Thoracic aorta (tissue), 2 donors: Measurements from ENCODE around the gene CLEC7A. TPM values are rescaled to one million over a fixed set of nuclear protein-coding genes. Genes with fewer than 3 reads are reported as not detected.
A peak's percentile ranks its signal among the peaks of the same experiment; 100 is the strongest.

Experiments
- ATAC-seq: fragments of 150-250 bp; one replicate; pipeline ENCODE4 v1.8.0; 2017; ENCODE audit warnings: low read depth; ENCODE audit not compliant: insufficient number of reproducible peaks, low FRiP score
- DNase-seq: peaks from one replicate; pipeline ENCODE4 v3.0.0-alpha.2; 2020; ENCODE audit warnings: low spot score
- H3K27ac ChIP-seq, 2 donors: fragments of 200-600 bp; sonication (generic); 1 replicate in 1 of 2; 2 replicates in 1 of 2; pipeline ENCODE4 v1.5.1; 2016; ENCODE audit warnings: mild to moderate bottlenecking in 2 of 2, moderate library complexity in 2 of 2
- H3K27me3 ChIP-seq: fragments of 200-600 bp; sonication (generic); replicated peaks from 2 replicates; pipeline ENCODE4 v1.6.0; 2016; ENCODE audit warnings: mild to moderate bottlenecking; ENCODE audit not compliant: insufficient read depth
- H3K36me3 ChIP-seq: fragments of 200-600 bp; sonication (generic); one replicate; pipeline ENCODE4 v1.5.1; 2016
- H3K4me1 ChIP-seq, 2 donors: fragments of 200-600 bp; sonication (generic); 1 replicate in 1 of 2; 2 replicates in 1 of 2; pipeline versions ENCODE4 v1.5.1 to v1.6.0; 2016; ENCODE audit warnings: low read depth in 2 of 2, mild to moderate bottlenecking in 1 of 2; ENCODE audit not compliant: control insufficient read depth in 1 of 2
- H3K4me3 ChIP-seq: fragments of 200-600 bp; sonication (generic); 2 replicates; pipeline ENCODE4 v1.5.1; 2016; ENCODE audit warnings: mild to moderate bottlenecking
- H3K9me3 ChIP-seq: fragments of 200-600 bp; sonication (generic); 2 replicates; pipeline ENCODE4 v1.5.1; 2016
- CTCF ChIP-seq: fragments of 200-600 bp; sonication (generic); IDR thresholded peaks from one replicate; pipeline ENCODE4 v1.5.1; 2019; ENCODE audit warnings: antibody characterized with exemption
- total RNA-seq, 2 donors: library from RNA; depleted of rRNA; stranded (reverse); fragments of >200 nt; gene quantifications; one replicate each; pipeline versions ENCODE4 v1.1.0 to v1.2.3, GENCODE V29; 2016

The CLEC7A gene
- total RNA-seq, 2 donors from 2014 or later: 22.6 to 24.3 TPM

GRCh38 chr12:10097521-10097920, 32.5 kb downstream of the CLEC7A start:
- ATAC-seq (no peak), DNase-seq (no peak)
- H3K4me3 ChIP-seq: no peak overlapping the region
- H3K27ac ChIP-seq: peak overlapping the region in 1 of 2 donors; percentile 17
- peaks cover 8 to 11% of the 10 kb centered on the region in 2 donors for H3K4me1 ChIP-seq
- no peaks in the 10 kb centered on the region for H3K36me3 ChIP-seq
- TF ChIP-seq CTCF: no peak
- no peaks in the 10 kb centered on the region for H3K9me3 ChIP-seq
- no peaks in the 10 kb centered on the region for H3K27me3 ChIP-seq

GRCh38 chr12:10095971-10096370, 34.0 kb downstream of the CLEC7A start:
- no peaks in the 10 kb centered on the region for H3K36me3 ChIP-seq

GRCh38 chr12:10094646-10095395, 35.2 kb downstream of the CLEC7A start:
- Histone ChIP-seq H3K4me3 (no peak overlapping the region), H3K4me1 (peaks cover 0 to 3% of the 10 kb centered on the region in 2 donors), H3K27me3 (no peaks in the 10 kb centered on the region), H3K27ac (peak overlapping the region in 1 of 2 donors; percentile 6), H3K36me3 (no peaks in the 10 kb centered on the region), H3K9me3 (no peaks in the 10 kb centered on the region)
- DNase-seq: no peak
- TF ChIP-seq CTCF: no peak
- no peak for ATAC-seq

More at GRCh38 chr12:10095971-10096370, 34.0 kb downstream of the CLEC7A start:
- peaks cover 4 to 6% of the 10 kb centered on the region in 2 donors for H3K4me1 ChIP-seq
- H3K9me3 ChIP-seq: no peaks in the 10 kb centered on the region
- no peak overlapping the region for H3K27ac ChIP-seq
- TF ChIP-seq CTCF: no peak
- ATAC-seq: no peak
- no peak for DNase-seq
- H3K4me3 ChIP-seq: no peak overlapping the region
- H3K27me3 ChIP-seq: no peaks in the 10 kb centered on the region

- no peaks in the 10 kb centered on the region for H3K36me3 ChIP-seq
- no peaks in the 10 kb centered on the region for H3K27me3 ChIP-seq
- H3K27ac ChIP-seq: no peak overlapping the region
- H3K9me3 ChIP-seq: no peaks in the 10 kb centered on the region
- DNase-seq: no peak
- no peak for TF ChIP-seq CTCF
- H3K4me1 ChIP-seq: peaks cover 0 to 3% of the 10 kb centered on the region in 2 donors
- H3K4me3 ChIP-seq: no peak overlapping the region
- no peak for ATAC-seq
These were observed 40.8 kb downstream of the CLEC7A start for GRCh38 chr12:10088955-10089900.

- TF ChIP-seq CTCF: no peak
- no peak overlapping the region for H3K27ac ChIP-seq
- no peak for ATAC-seq
- H3K27me3 ChIP-seq: no peaks in the 10 kb centered on the region
- no peaks in the 10 kb centered on the region for H3K4me1 ChIP-seq
- no peaks in the 10 kb centered on the region for H3K9me3 ChIP-seq
- H3K4me3 ChIP-seq: no peak overlapping the region
- no peak for DNase-seq
- no peaks in the 10 kb centered on the region for H3K36me3 ChIP-seq
These were observed 42.0 kb downstream of the CLEC7A start for GRCh38 chr12:10088031-10088430.
